ELF-1 (cell line): ENCODE data around the gene DGKD.
"Not testable (repeated sequence)": the region's sequence is repeated elsewhere in the genome, so short reads cannot be mapped to it uniquely, and the experiment has no call there.

Experiments used
- DNase-seq: peaks from one replicate; pipeline ENCODE4 v3.0.0-alpha.2; 2016; ENCODE audit warnings: low read depth, low spot score

DGKD gene

GRCh38 chr2:233360771-233361176 lies 6.5 kb downstream of the DGKD start:
- peak; percentile 93 for DNase-seq

- DNase-seq = no peak
These were observed 7.0 kb downstream of the DGKD start for GRCh38 chr2:233361297-233361696.

GRCh38 chr2:233362742-233363141 lies 8.4 kb downstream of the DGKD start:
- DNase-seq = no peak

GRCh38 chr2:233363744-233364235 lies 9.5 kb downstream of the DGKD start:
- DNase-seq = no peak

- no peak for DNase-seq
These were observed 11.7 kb downstream of the DGKD start for GRCh38 chr2:233365861-233366520.

GRCh38 chr2:233367586-233367985 lies 13.3 kb downstream of the DGKD start:
- DNase-seq = no peak

GRCh38 chr2:233368756-233369155 lies 14.5 kb downstream of the DGKD start:
- no peak for DNase-seq

GRCh38 chr2:233369462-233369861 lies 15.2 kb downstream of the DGKD start:
- DNase-seq = no peak

- no peak for DNase-seq
These were observed 15.8 kb downstream of the DGKD start for GRCh38 chr2:233369897-233370685.

- no peak for DNase-seq
These were observed 17.3 kb downstream of the DGKD start for GRCh38 chr2:233371641-233372040.

- DNase-seq = no peak
These were observed 18.6 kb downstream of the DGKD start for GRCh38 chr2:233372855-233373254.

GRCh38 chr2:233373316-233373715 lies 19.0 kb downstream of the DGKD start:
- DNase-seq = no peak

GRCh38 chr2:233374776-233375175 lies 20.5 kb downstream of the DGKD start:
- not testable (repeated sequence) for DNase-seq

- no peak for DNase-seq
These were observed 21.4 kb downstream of the DGKD start for GRCh38 chr2:233375490-233376314.

- DNase-seq = peak; percentile 67
These were observed 24.7 kb downstream of the DGKD start for GRCh38 chr2:233379034-233379433.

- no peak for DNase-seq
These were observed 25.1 kb downstream of the DGKD start for GRCh38 chr2:233379441-233379840.

GRCh38 chr2:233380132-233380895 lies 26.0 kb downstream of the DGKD start:
- peak; percentile 32 for DNase-seq

GRCh38 chr2:233380995-233381637 lies 26.8 kb downstream of the DGKD start:
- DNase-seq = no peak

GRCh38 chr2:233381638-233381995 lies 27.3 kb downstream of the DGKD start:
- DNase-seq = no peak

- DNase-seq = peak; percentile 49
These were observed 29.7 kb downstream of the DGKD start for GRCh38 chr2:233384015-233384414.
